NB4 (cell line): ENCODE data around the gene HERPUD1.

Experiments used
- CTCF ChIP-seq: IDR thresholded peaks from one replicate; pipeline ENCODE4 v1.5.1; 2012; ENCODE audit warnings: low read depth, low read length
- POLR2A ChIP-seq: IDR thresholded peaks from 2 replicates; pipeline ENCODE4 v1.6.1; 2011; ENCODE audit warnings: mild to moderate bottlenecking; ENCODE audit not compliant: insufficient read length; ENCODE audit errors: extremely low read depth

GRCh38 chr16:56961386-56961785 is 29.4 kb downstream of the HERPUD1 start:
- no peak for TF ChIP-seq CTCF
- no peak for TF ChIP-seq POLR2A
